ENCODE data around the gene GNB5.
A peak's percentile ranks its signal among the peaks of the same experiment; 100 is the strongest.

Gene GNB5

GRCh38 chr15:52193791-52194190 is 2.6 kb upstream of the GNB5 start:
- Histone ChIP-seq H2BK12ac (ENCODE audit: low read length) (no peak overlapping the region), H2BK5ac (ENCODE audit: low read length) (no peak overlapping the region), H4K91ac (ENCODE audit: low read depth, low read length, poor library complexity) (no peak overlapping the region), H2BK15ac (ENCODE audit: low read length) (no peak overlapping the region), H2AFZ (ENCODE audit: low read length) (no peak overlapping the region), H3K79me1 (ENCODE audit: low read depth, low read length) (no peaks in the 10 kb centered on the region), H3K4me1 (ENCODE audit: control insufficient read depth in 2 of 2, insufficient read depth in 1 of 2, low read depth in 1 of 2, low read length in 2 of 2) (no peaks in the 10 kb centered on the region), H3K9me3 (replicated peaks in 1 of 2; ENCODE audit: control insufficient read depth in 2 of 2, insufficient read depth in 1 of 2, low read depth in 1 of 2, low read length in 2 of 2) (no peaks in the 10 kb centered on the region), H3K18ac (ENCODE audit: low read length) (no peak overlapping the region), H2BK120ac (ENCODE audit: low read depth, low read length) (no peak overlapping the region), H3K27ac (replicated peaks; ENCODE audit: low read length) (no peak overlapping the region), H3K9ac (ENCODE audit: low read depth, low read length, poor library complexity) (no peak overlapping the region), H3K36me3 (replicated peaks in 1 of 2; ENCODE audit: control insufficient read depth in 2 of 2, insufficient read depth in 2 of 2, low read length in 2 of 2) (peaks cover 0 to 5% of the 10 kb centered on the region in 2 donors), H3K14ac (ENCODE audit: low read length) (no peak overlapping the region), H3K4me2 (ENCODE audit: insufficient read depth, low read length, poor library complexity, severe bottlenecking) (no peak overlapping the region), H3K23ac (ENCODE audit: low read depth, low read length, poor library complexity) (no peak overlapping the region), H3K27me3 (ENCODE audit: control insufficient read depth in 3 of 3, insufficient read depth in 3 of 3, low read depth in 1 of 3, low read length in 3 of 3) (no peaks in the 10 kb centered on the region), H3K4ac (ENCODE audit: low read length) (no peak overlapping the region), H2AK5ac (ENCODE audit: low read depth, low read length) (no peak overlapping the region), H4K8ac (ENCODE audit: low read depth, low read length) (no peak overlapping the region), H3K4me3 (ENCODE audit: low read length in 2 of 2) (no peak overlapping the region)
- DNase-seq (ENCODE audit: low spot score) = no peak
- no CpG with 5 or more reads among the region's 1 CpG for WGBS, 2 donors (ENCODE audit: extremely low coverage in 2 of 2, insufficient read length in 2 of 2, insufficient replicate concordance in 1 of 2)

- H2BK5ac ChIP-seq (ENCODE audit: low read length) = no peak overlapping the region
Measured at GRCh38 chr15:52193321-52193720, 2.1 kb upstream of the GNB5 start.

GRCh38 chr15:52186651-52187486 is 4.3 kb downstream of the GNB5 start:
- DNase-seq (ENCODE audit: low spot score) = no peak
- no peak overlapping the region for H4K8ac ChIP-seq (ENCODE audit: low read depth, low read length)
- H2BK5ac ChIP-seq (ENCODE audit: low read length) = peak overlapping the region; percentile 62
- no peak overlapping the region for H4K91ac ChIP-seq (ENCODE audit: low read depth, low read length, poor library complexity)
- WGBS, 2 donors (ENCODE audit: extremely low coverage in 2 of 2, insufficient read length in 2 of 2, insufficient replicate concordance in 1 of 2) = no CpG with 5 or more reads among the region's 11 CpGs
- H3K27ac ChIP-seq (replicated peaks; ENCODE audit: low read length) = no peak overlapping the region
- H3K27me3 ChIP-seq (ENCODE audit: control insufficient read depth in 3 of 3, insufficient read depth in 3 of 3, low read depth in 1 of 3, low read length in 3 of 3) = peaks cover 0 to 3% (median 3%) of the 10 kb centered on the region in 3 experiments
- no peak overlapping the region for H3K23ac ChIP-seq (ENCODE audit: low read depth, low read length, poor library complexity)
- H3K14ac ChIP-seq (ENCODE audit: low read length) = peak overlapping the region; percentile 31
- H3K4me2 ChIP-seq (ENCODE audit: insufficient read depth, low read length, poor library complexity, severe bottlenecking) = no peak overlapping the region
- no peak overlapping the region for H3K18ac ChIP-seq (ENCODE audit: low read length)
- no peak overlapping the region for H2AFZ ChIP-seq (ENCODE audit: low read length)
- H2BK15ac ChIP-seq (ENCODE audit: low read length) = no peak overlapping the region
- H2BK12ac ChIP-seq (ENCODE audit: low read length) = no peak overlapping the region
- H3K9me3 ChIP-seq (replicated peaks in 1 of 2; ENCODE audit: control insufficient read depth in 2 of 2, insufficient read depth in 1 of 2, low read depth in 1 of 2, low read length in 2 of 2) = no peaks in the 10 kb centered on the region
- peak overlapping the region in 1 of 2 donors; percentile 41 for H3K4me3 ChIP-seq (ENCODE audit: low read length in 2 of 2)
- no peak overlapping the region for H2AK5ac ChIP-seq (ENCODE audit: low read depth, low read length)
- no peak overlapping the region for H3K4ac ChIP-seq (ENCODE audit: low read length)
- no peak overlapping the region for H2BK120ac ChIP-seq (ENCODE audit: low read depth, low read length)
- peaks cover 0 to 3% of the 10 kb centered on the region in 2 donors for H3K36me3 ChIP-seq (replicated peaks in 1 of 2; ENCODE audit: control insufficient read depth in 2 of 2, insufficient read depth in 2 of 2, low read length in 2 of 2)
- H3K4me1 ChIP-seq (ENCODE audit: control insufficient read depth in 2 of 2, insufficient read depth in 1 of 2, low read depth in 1 of 2, low read length in 2 of 2) = no peaks in the 10 kb centered on the region
- no peaks in the 10 kb centered on the region for H3K79me1 ChIP-seq (ENCODE audit: low read depth, low read length)
- no peak overlapping the region for H3K9ac ChIP-seq (ENCODE audit: low read depth, low read length, poor library complexity)

More at GRCh38 chr15:52193321-52193720, 2.1 kb upstream of the GNB5 start:
- no peaks in the 10 kb centered on the region for H3K79me1 ChIP-seq (ENCODE audit: low read depth, low read length)
- H3K36me3 ChIP-seq (replicated peaks in 1 of 2; ENCODE audit: control insufficient read depth in 2 of 2, insufficient read depth in 2 of 2, low read length in 2 of 2) = peaks cover 0 to 5% of the 10 kb centered on the region in 2 donors
- H4K8ac ChIP-seq (ENCODE audit: low read depth, low read length) = no peak overlapping the region
- H3K4me3 ChIP-seq (ENCODE audit: low read length in 2 of 2) = no peak overlapping the region
- H2BK12ac ChIP-seq (ENCODE audit: low read length) = no peak overlapping the region
- no peak overlapping the region for H2BK15ac ChIP-seq (ENCODE audit: low read length)
- H3K4ac ChIP-seq (ENCODE audit: low read length) = no peak overlapping the region
- H3K14ac ChIP-seq (ENCODE audit: low read length) = no peak overlapping the region
- no peaks in the 10 kb centered on the region for H3K4me1 ChIP-seq (ENCODE audit: control insufficient read depth in 2 of 2, insufficient read depth in 1 of 2, low read depth in 1 of 2, low read length in 2 of 2)
- WGBS, 2 donors (ENCODE audit: extremely low coverage in 2 of 2, insufficient read length in 2 of 2, insufficient replicate concordance in 1 of 2) = no CpG with 5 or more reads among the region's 4 CpGs
- no peaks in the 10 kb centered on the region for H3K27me3 ChIP-seq (ENCODE audit: control insufficient read depth in 3 of 3, insufficient read depth in 3 of 3, low read depth in 1 of 3, low read length in 3 of 3)
- no peak overlapping the region for H3K4me2 ChIP-seq (ENCODE audit: insufficient read depth, low read length, poor library complexity, severe bottlenecking)
- no peak overlapping the region for H2BK120ac ChIP-seq (ENCODE audit: low read depth, low read length)
- no peak overlapping the region for H2AK5ac ChIP-seq (ENCODE audit: low read depth, low read length)
- no peak for DNase-seq (ENCODE audit: low spot score)
- no peak overlapping the region for H3K27ac ChIP-seq (replicated peaks; ENCODE audit: low read length)
- no peak overlapping the region for H3K23ac ChIP-seq (ENCODE audit: low read depth, low read length, poor library complexity)
- no peak overlapping the region for H2AFZ ChIP-seq (ENCODE audit: low read length)
- no peak overlapping the region for H3K9ac ChIP-seq (ENCODE audit: low read depth, low read length, poor library complexity)
- no peak overlapping the region for H3K18ac ChIP-seq (ENCODE audit: low read length)
- no peak overlapping the region for H4K91ac ChIP-seq (ENCODE audit: low read depth, low read length, poor library complexity)
- no peaks in the 10 kb centered on the region for H3K9me3 ChIP-seq (replicated peaks in 1 of 2; ENCODE audit: control insufficient read depth in 2 of 2, insufficient read depth in 1 of 2, low read depth in 1 of 2, low read length in 2 of 2)

GRCh38 chr15:52185151-52185561 is 6.0 kb downstream of the GNB5 start:
- H3K27me3 ChIP-seq (ENCODE audit: control insufficient read depth in 3 of 3, insufficient read depth in 3 of 3, low read depth in 1 of 3, low read length in 3 of 3) = peaks cover 0 to 18% (median 12%) of the 10 kb centered on the region in 3 experiments
- H2BK5ac ChIP-seq (ENCODE audit: low read length) = no peak overlapping the region
- H3K9me3 ChIP-seq (replicated peaks in 1 of 2; ENCODE audit: control insufficient read depth in 2 of 2, insufficient read depth in 1 of 2, low read depth in 1 of 2, low read length in 2 of 2) = no peaks in the 10 kb centered on the region
- no peak overlapping the region for H3K4me3 ChIP-seq (ENCODE audit: low read length in 2 of 2)
- H3K4me2 ChIP-seq (ENCODE audit: insufficient read depth, low read length, poor library complexity, severe bottlenecking) = no peak overlapping the region
- peak overlapping the region; percentile 27 for H3K9ac ChIP-seq (ENCODE audit: low read depth, low read length, poor library complexity)
- no peak overlapping the region for H3K4ac ChIP-seq (ENCODE audit: low read length)
- no peak overlapping the region for H3K18ac ChIP-seq (ENCODE audit: low read length)
- H3K27ac ChIP-seq (replicated peaks; ENCODE audit: low read length) = no peak overlapping the region
- no peak overlapping the region for H4K8ac ChIP-seq (ENCODE audit: low read depth, low read length)
- no peak overlapping the region for H3K14ac ChIP-seq (ENCODE audit: low read length)
- H2AFZ ChIP-seq (ENCODE audit: low read length) = no peak overlapping the region
- no peak overlapping the region for H4K91ac ChIP-seq (ENCODE audit: low read depth, low read length, poor library complexity)
- peaks cover 0 to 5% of the 10 kb centered on the region in 2 donors for H3K4me1 ChIP-seq (ENCODE audit: control insufficient read depth in 2 of 2, insufficient read depth in 1 of 2, low read depth in 1 of 2, low read length in 2 of 2)
- H2BK12ac ChIP-seq (ENCODE audit: low read length) = no peak overlapping the region
- no CpG with 5 or more reads among the region's 7 CpGs for WGBS, 2 donors (ENCODE audit: extremely low coverage in 2 of 2, insufficient read length in 2 of 2, insufficient replicate concordance in 1 of 2)
- DNase-seq (ENCODE audit: low spot score) = no peak
- H3K79me1 ChIP-seq (ENCODE audit: low read depth, low read length) = no peaks in the 10 kb centered on the region
- no peaks in the 10 kb centered on the region for H3K36me3 ChIP-seq (replicated peaks in 1 of 2; ENCODE audit: control insufficient read depth in 2 of 2, insufficient read depth in 2 of 2, low read length in 2 of 2)
- peak overlapping the region; percentile 20 for H2AK5ac ChIP-seq (ENCODE audit: low read depth, low read length)
- no peak overlapping the region for H2BK15ac ChIP-seq (ENCODE audit: low read length)
- no peak overlapping the region for H3K23ac ChIP-seq (ENCODE audit: low read depth, low read length, poor library complexity)
- no peak overlapping the region for H2BK120ac ChIP-seq (ENCODE audit: low read depth, low read length)
